GM23338 (cell line): ENCODE data around the gene PANK4.
"Not testable (repeated sequence)": the region's sequence is repeated elsewhere in the genome, so short reads cannot be mapped to it uniquely, and the experiment has no call there.

Source experiments
- CREB1 ChIP-seq: fragments of 250-450 bp; sonication (Bioruptor Pico); IDR thresholded peaks from 2 replicates; pipeline ENCODE4 v1.5.0; 2020; ENCODE audit warnings: low read depth, mild to moderate bottlenecking, moderate library complexity
- CTCF ChIP-seq, 2 experiments: fragments of 200-600 bp in 1 of 2; sonication (generic) in 1 of 2; conservative IDR thresholded peaks; 2 replicates each; pipeline versions ENCODE4 v1.5.1 to v1.6.1; 2016 to 2017; ENCODE audit warnings: antibody characterized with exemption in 2 of 2, low read depth in 2 of 2, mild to moderate bottlenecking in 2 of 2, moderate library complexity in 1 of 2
- EZH2 ChIP-seq: fragments of 200-600 bp; sonication (generic); IDR thresholded peaks from one replicate; pipeline ENCODE4 v1.8.0; 2017; ENCODE audit warnings: antibody characterized with exemption, mild to moderate bottlenecking, low read depth; ENCODE audit not compliant: unreplicated experiment
- EZH2phosphoT487 ChIP-seq: fragments of 200-600 bp; sonication (generic); IDR thresholded peaks from one replicate; pipeline ENCODE4 v1.8.1; 2018; ENCODE audit warnings: antibody characterized with exemption; ENCODE audit not compliant: unreplicated experiment
- JUNB ChIP-seq: IDR thresholded peaks from one replicate; pipeline ENCODE4 v1.6.1; 2016; ENCODE audit warnings: antibody characterized with exemption; ENCODE audit not compliant: unreplicated experiment
- NANOG ChIP-seq: IDR thresholded peaks from 2 replicates; pipeline ENCODE4 v1.6.1; 2016; ENCODE audit warnings: antibody characterized with exemption, borderline replicate concordance
- POLR2AphosphoS5 ChIP-seq: IDR thresholded peaks from 2 replicates; pipeline ENCODE4 v1.6.1; 2016; ENCODE audit warnings: antibody characterized with exemption, low read depth
- STAT1 ChIP-seq: IDR thresholded peaks from one replicate; pipeline ENCODE4 v1.6.1; 2016; ENCODE audit warnings: antibody characterized with exemption; ENCODE audit not compliant: unreplicated experiment
- ZNF114 ChIP-seq: fragments of 250-450 bp; sonication (Bioruptor Pico); IDR thresholded peaks from 2 replicates; pipeline ENCODE4 v1.5.0; 2020; ENCODE audit warnings: mild to moderate bottlenecking, moderate library complexity
- ZNF331 ChIP-seq: fragments of 250-450 bp; sonication (Bioruptor Pico); IDR thresholded peaks from 2 replicates; pipeline ENCODE4 v1.5.0; 2020; ENCODE audit warnings: low read depth, mild to moderate bottlenecking, moderate library complexity
- TF ChIP-seq, protein P1 (sequence below): IDR thresholded peaks from one replicate; pipeline ENCODE4 v1.6.1; 2018; ENCODE audit warnings: antibody characterized with exemption; ENCODE audit not compliant: unreplicated experiment

DNA sequence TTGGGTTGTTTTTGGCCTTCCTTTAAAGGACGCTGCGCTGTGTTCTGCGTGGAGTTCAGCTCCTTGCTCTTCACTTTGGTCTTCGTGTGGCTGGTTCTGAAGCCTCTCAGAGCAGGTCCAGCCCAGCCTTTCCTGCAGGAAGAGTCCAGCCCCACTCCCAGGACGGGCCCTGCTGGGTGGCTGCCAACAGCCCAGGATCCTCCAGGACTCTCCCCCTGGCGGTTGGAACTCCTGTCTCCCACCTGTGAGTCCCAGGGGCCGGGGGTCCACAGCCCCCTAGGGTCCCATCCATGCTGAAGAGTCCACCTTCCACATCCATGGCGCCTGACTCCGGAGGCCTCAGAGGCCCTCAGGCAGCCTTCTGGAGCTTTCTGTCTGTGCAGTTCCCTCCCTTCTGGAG, 25.1 kb upstream of the PANK4 start:
- TF ChIP-seq CTCF (conservative IDR thresholded peaks at IDR 0.05; ENCODE audit: low read depth in 2 of 2); EZH2; POLR2AphosphoS5; EZH2phosphoT487; NANOG; CREB1 (CRISPR knock-in tag); STAT1; ZNF114 (CRISPR knock-in tag); JUNB; ZNF331 (CRISPR knock-in tag): not testable (repeated sequence)
- TF ChIP-seq, protein P1, sequence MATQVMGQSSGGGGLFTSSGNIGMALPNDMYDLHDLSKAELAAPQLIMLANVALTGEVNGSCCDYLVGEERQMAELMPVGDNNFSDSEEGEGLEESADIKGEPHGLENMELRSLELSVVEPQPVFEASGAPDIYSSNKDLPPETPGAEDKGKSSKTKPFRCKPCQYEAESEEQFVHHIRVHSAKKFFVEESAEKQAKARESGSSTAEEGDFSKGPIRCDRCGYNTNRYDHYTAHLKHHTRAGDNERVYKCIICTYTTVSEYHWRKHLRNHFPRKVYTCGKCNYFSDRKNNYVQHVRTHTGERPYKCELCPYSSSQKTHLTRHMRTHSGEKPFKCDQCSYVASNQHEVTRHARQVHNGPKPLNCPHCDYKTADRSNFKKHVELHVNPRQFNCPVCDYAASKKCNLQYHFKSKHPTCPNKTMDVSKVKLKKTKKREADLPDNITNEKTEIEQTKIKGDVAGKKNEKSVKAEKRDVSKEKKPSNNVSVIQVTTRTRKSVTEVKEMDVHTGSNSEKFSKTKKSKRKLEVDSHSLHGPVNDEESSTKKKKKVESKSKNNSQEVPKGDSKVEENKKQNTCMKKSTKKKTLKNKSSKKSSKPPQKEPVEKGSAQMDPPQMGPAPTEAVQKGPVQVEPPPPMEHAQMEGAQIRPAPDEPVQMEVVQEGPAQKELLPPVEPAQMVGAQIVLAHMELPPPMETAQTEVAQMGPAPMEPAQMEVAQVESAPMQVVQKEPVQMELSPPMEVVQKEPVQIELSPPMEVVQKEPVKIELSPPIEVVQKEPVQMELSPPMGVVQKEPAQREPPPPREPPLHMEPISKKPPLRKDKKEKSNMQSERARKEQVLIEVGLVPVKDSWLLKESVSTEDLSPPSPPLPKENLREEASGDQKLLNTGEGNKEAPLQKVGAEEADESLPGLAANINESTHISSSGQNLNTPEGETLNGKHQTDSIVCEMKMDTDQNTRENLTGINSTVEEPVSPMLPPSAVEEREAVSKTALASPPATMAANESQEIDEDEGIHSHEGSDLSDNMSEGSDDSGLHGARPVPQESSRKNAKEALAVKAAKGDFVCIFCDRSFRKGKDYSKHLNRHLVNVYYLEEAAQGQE = not testable (repeated sequence)
